ELR (cell line): ENCODE data around the gene UPF2.

Experiments
- DNase-seq: peaks from one replicate; pipeline ENCODE4 v3.0.0-alpha.2; 2015; ENCODE audit warnings: low read depth

UPF2 gene

DNA sequence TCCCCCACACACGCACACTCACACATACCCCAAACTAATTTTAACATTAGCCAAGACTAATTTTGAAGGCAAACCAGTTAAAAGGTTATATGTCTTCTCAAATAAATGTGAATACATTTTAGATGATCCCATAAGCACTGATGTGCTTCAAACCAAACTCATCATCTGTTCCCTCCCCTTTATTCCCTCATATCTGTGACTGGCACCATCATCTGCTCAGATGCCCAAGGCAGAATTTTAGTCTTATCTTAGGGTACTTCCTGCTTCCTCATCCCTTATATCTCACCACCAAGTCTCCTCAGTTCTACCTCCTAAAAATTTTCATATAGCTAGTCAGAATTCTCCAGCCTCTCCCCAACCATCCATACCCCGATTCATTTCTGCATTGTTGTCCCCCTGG is 80.4 kb downstream of the UPF2 start:
- no peak for DNase-seq

DNA sequence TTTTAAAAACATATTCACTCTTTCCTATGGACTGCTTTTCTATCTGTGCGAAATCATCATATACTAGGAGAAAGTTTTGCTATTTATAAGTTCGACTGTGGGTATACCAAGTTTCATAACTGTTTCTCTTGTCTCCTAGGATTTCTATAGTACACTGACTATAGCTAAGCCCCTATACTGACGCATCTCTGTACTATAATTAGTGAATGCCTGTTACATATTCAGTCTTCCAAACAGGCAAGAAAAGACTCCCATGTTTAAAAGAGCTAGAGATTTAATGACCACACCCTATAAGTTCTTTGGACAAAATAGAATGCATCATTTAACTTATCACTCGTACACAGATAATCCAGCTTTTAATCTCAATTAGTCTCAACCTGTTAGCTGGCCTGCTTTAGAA is 80.8 kb downstream of the UPF2 start:
- DNase-seq, result no peak

GRCh38 chr10:11959966-11960365 is 82.6 kb downstream of the UPF2 start:
- DNase-seq, result no peak

- DNase-seq, result no peak
Measured at GRCh38 chr10:11958956-11959355, 83.7 kb downstream of the UPF2 start.

DNA sequence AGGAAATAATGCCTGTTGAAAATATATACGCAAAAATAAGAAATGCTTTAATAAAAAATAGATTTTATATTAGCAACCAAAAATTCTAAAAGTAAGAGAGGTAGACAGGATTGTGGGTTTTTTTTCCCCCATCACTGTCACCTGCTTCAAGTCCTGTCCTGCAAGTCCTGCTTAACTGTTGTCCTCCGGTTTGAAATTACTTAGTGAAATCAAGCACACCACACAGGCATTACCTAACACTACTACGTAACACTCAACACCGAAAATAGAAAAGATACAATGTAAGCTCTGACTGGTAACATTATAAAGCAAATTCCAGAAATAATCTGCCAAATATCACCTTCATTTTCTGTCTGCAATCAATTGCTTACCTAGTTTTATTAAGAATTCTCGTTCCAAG is 90.9 kb downstream of the UPF2 start:
- no peak for DNase-seq

GRCh38 chr10:11950325-11951018 is 92.1 kb downstream of the UPF2 start:
- DNase-seq, result no peak

DNA sequence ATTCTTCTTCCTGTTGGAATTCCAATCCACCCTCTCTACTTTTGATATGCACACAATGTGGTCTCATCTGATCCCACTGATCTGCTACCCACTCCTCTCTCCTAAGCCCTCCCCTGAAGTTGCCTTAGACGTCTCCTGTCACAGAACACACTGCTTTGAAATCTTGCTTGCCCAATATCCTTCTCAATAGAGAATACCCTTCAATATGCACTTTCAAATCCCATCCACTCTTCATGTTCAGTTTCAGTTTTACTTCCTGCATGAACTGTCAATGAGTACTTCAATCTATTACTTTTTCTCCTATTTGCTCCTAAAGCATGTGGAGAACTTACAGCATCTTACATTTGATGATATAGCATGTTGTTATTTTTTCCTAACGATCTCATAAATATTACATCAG is 93.5 kb downstream of the UPF2 start:
- no peak for DNase-seq

- DNase-seq, result no peak
Measured at GRCh38 chr10:11946652-11947051, 96.0 kb downstream of the UPF2 start.

DNA sequence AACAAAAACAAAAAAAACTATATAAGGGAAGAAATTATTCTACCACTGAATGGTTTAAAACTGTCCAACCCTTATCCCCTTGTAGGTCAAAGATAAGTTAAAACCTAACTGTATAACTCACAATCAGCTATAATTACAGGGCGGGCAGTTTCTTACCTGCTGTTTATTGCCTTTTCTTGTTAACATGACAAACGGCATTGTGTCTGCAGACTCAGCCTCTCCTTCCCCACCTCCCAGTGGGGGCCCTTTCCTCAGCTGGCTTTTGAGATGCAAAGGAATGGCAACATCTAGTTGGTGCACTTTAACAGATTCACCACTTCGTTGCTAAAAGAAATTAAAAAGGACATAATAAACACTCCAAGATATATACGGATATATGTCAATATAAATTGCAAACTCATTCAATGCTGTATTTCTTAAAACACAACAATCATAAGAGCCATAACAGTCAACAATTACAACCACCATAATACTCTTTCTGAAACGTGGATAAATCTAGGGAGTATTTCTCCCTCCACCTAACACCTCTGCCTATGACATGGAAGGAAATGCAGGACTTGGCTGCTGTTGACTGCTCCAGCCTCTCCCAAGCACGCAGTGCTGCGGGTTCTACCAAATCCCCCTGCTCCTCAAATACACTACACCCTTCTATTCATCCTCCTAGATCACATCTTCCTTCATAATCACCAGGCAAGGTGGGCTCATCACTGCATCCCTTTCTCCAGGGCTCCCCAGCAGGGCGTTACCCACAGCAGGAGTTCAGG is 106.0 kb downstream of the UPF2 start:
- no peak for DNase-seq

- no peak for DNase-seq
Measured at GRCh38 chr10:11934262-11934661, 108.3 kb downstream of the UPF2 start.

- DNase-seq, result no peak
Measured at GRCh38 chr10:11933577-11934223, 108.9 kb downstream of the UPF2 start.

- no peak for DNase-seq
Measured at GRCh38 chr10:11931038-11931437, 111.6 kb downstream of the UPF2 start.

- DNase-seq, result no peak
Measured at GRCh38 chr10:11930312-11930978, 112.2 kb downstream of the UPF2 start.

DNA sequence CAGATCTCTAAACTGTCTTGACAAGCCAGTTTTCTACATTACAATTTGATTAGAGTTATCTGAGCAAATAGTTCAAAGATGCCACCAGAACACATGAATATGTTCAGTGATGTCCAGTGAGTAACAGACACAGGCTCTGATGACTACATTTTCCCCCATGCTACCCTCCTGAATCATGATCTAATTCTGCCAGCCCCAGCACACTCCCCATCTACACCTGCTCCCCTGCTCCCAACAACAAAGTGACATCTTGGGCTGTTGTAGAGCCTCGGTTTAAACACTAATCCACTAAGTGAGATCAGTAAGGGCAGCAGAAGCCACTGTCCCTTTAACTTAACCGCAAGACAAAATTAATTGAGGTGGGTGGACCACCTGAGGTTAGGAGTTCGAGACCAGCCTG is 114.9 kb downstream of the UPF2 start:
- no peak for DNase-seq

- DNase-seq, result no peak
Measured at GRCh38 chr10:11921800-11922392, 120.7 kb downstream of the UPF2 start.

DNA sequence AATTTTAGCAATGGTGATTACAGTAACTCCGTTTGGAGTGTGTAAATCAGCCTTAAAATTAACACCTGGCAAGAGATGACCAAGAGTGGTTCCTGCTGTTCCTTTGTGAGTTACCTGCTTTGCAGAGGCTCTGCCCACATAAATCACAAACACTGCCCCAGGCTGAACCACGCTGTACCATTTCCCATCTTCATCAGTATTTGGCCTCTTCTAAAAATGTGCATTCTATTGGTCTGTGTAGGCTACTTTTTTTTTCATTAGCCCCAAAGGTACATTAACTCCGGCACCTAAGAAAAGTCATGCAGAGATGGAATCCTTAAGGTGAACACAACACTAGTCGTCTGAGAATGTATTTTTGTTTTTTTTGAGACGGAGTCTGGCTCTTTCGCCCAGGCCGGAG is 123.3 kb downstream of the UPF2 start:
- no peak for DNase-seq

GRCh38 chr10:11918384-11918783 is 124.2 kb downstream of the UPF2 start:
- DNase-seq, result no peak

DNA sequence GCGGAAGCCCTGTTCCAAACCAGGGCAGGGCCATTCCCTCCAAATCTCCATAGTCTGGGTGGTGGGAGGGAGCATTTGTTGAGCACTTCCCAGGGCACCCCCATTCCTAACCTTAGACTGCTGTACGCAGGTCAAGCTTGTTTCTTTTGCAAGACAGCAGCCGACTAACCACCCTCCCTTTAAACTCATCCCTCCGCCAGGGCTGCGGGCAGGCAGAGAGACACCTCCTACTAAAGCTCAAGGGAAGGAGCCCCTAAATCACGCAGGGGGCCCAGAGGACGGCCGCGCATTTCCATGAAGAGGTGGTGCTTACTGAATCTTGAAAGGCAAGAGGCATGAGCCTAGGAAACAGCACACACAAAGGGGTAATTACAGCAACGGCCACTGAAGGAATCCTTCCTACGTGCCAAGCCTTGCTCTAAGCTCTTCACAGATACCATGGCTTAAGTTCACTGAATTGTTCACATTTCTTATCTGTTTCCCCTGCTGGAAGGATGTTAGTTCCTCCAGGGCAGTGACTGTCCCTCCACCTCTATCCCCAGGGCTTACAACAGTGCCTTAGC is 129.4 kb downstream of the UPF2 start:
- DNase-seq, result no peak

- no peak for DNase-seq
Measured at GRCh38 chr10:11910102-11910501, 132.5 kb downstream of the UPF2 start.

GRCh38 chr10:11909618-11910017 is 133.0 kb downstream of the UPF2 start:
- DNase-seq, result no peak

GRCh38 chr10:11908991-11909390 is 133.6 kb downstream of the UPF2 start:
- no peak for DNase-seq

DNA sequence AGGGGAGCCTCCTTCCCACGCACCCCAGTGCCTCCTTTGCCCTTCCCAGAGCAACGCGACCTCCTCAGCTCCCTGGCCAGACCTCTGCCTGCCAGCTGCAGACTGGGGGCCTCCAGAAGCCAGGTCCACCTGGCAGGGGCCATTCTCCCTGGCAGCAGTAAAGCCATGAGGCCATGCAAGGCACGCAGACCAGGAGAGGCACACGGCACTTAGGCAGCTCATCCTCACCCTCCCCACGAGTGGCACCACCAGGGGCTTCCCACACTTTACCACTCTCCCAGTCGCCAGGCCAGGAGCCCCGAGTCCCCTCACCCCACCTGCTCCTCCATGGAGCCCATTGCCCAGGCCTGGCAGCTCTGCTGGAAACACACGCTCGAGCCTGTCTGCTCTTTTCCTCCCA is 134.1 kb downstream of the UPF2 start:
- no peak for DNase-seq
